Measurements from ENCODE around the gene RNF125. TPM values are rescaled to one million over a fixed set of nuclear protein-coding genes. Genes with fewer than 3 reads are reported as not detected.
A peak's percentile ranks its signal among the peaks of the same experiment; 100 is the strongest.

Gene RNF125
- total and polyA plus RNA-seq, 9 of the 15 experiments (the other 6 are each of a cell fraction or from before 2014, with no cell fraction given), result 0.01 to 0.29 (median 0.07) TPM; not detected in 1

- TF ChIP-seq CEBPZ (IDR thresholded peaks at IDR 0.05; ENCODE audit: borderline replicate concordance, low read depth, low read length) (no peak), EGR1 (conservative IDR thresholded peaks at IDR 0.05) (peak; percentile 34), PKNOX1 (IDR thresholded peaks at IDR 0.05) (peak; percentile 48; the same call in 1 of the 2 replicates), RB1 (IDR thresholded peaks at IDR 0.05; ENCODE audit: low read depth) (peak; percentile 76; the same call in 1 of the 2 replicates), EHMT2 (IDR thresholded peaks at IDR 0.05) (no peak), SREBF2 (CRISPR knock-in tag; IDR thresholded peaks at IDR 0.05) (no peak), TAF15 (IDR thresholded peaks at IDR 0.05; ENCODE audit: low read depth, low read length) (no peak), FOXA3 (CRISPR knock-in tag; conservative IDR thresholded peaks at IDR 0.05 in 1 of 2, IDR thresholded peaks at IDR 0.05 in 1 of 2) (no peak), RFX7 (CRISPR knock-in tag; IDR thresholded peaks at IDR 0.05) (no peak), ETV1 (tag; conservative IDR thresholded peaks at IDR 0.05; ENCODE audit: low read depth) (no peak), ATF2 (CRISPR knock-in tag; IDR thresholded peaks at IDR 0.05) (no peak), ZNF398 (CRISPR knock-in tag; IDR thresholded peaks at IDR 0.05) (no peak), ZNF316 (IDR thresholded peaks at IDR 0.05) (no peak), FOXJ3 (CRISPR knock-in tag; IDR thresholded peaks at IDR 0.05) (no peak), HMBOX1 (IDR thresholded peaks at IDR 0.05) (no peak), TRIM25 (IDR thresholded peaks at IDR 0.05; ENCODE audit: borderline replicate concordance) (no peak), FOXP1 (CRISPR knock-in tag; IDR thresholded peaks at IDR 0.05) (no peak; the same call in 1 of the 2 replicates)
Observed at GRCh38 chr18:32092422-32093101, 73.9 kb downstream of the RNF125 start (continued).
